ENCODE measurements around the gene BEST1. TPM values are rescaled to one million over a fixed set of nuclear protein-coding genes. Genes with fewer than 3 reads are reported as not detected.

The BEST1 gene
- total RNA-seq, 2 experiments from 2014 or later: 1.9 to 3.1 TPM

Small RNA genes lying within 50 kb of the gene (small RNA-seq; reads per million reads assigned to genes)
- not detected for gene RNU6-1243P

Other genes with a start within 250 kb of the BEST1 start
- 0.19 and 0.23 TPM in 2 replicates for gene MYRF, start 197.7 kb upstream of the BEST1 start, total RNA-seq (2014; rRNA removed; shearing (Covaris generic))
- gene MYRF, start 197.7 kb upstream of the BEST1 start, total RNA-seq (2022): 0.98 and 1.1 TPM in 2 replicates
- 119 and 174 TPM in 2 replicates for gene TMEM258, start 157.8 kb upstream of the BEST1 start, total RNA-seq (2014; rRNA removed; shearing (Covaris generic))
- 173 and 174 TPM in 2 replicates for gene TMEM258, start 157.8 kb upstream of the BEST1 start, total RNA-seq (2022)
- gene FEN1, start 157.4 kb upstream of the BEST1 start, total RNA-seq (2014; rRNA removed; shearing (Covaris generic)): 143 and 153 TPM in 2 replicates
- gene FEN1, start 157.4 kb upstream of the BEST1 start, total RNA-seq (2022): 102 and 123 TPM in 2 replicates
- not detected in 2 replicates for gene FADS1, start 133.3 kb upstream of the BEST1 start, total RNA-seq (2014; rRNA removed; shearing (Covaris generic))
- not detected in 2 replicates for gene FADS1, start 133.3 kb upstream of the BEST1 start, total RNA-seq (2022)
- 0.31 and 0.95 TPM in 2 replicates for gene FADS2, start 122.1 kb upstream of the BEST1 start, total RNA-seq (2014; rRNA removed; shearing (Covaris generic))
- 2.3 and 2.8 TPM in 2 replicates for gene FADS2, start 122.1 kb upstream of the BEST1 start, total RNA-seq (2022)
- gene FADS3, start 58.8 kb upstream of the BEST1 start, total RNA-seq (2014; rRNA removed; shearing (Covaris generic)): 168 and 191 TPM in 2 replicates
- 103 and 143 TPM in 2 replicates for gene FADS3, start 58.8 kb upstream of the BEST1 start, total RNA-seq (2022)
- not detected in 2 replicates for gene RAB3IL1, start 32.8 kb upstream of the BEST1 start, total RNA-seq (2014; rRNA removed; shearing (Covaris generic))
- gene RAB3IL1, start 32.8 kb upstream of the BEST1 start, total RNA-seq (2022): not detected in 2 replicates
- gene FTH1, start 17.3 kb downstream of the BEST1 start, total RNA-seq (2014; rRNA removed; shearing (Covaris generic)): 143 and 153 TPM in 2 replicates
- 185 and 245 TPM in 2 replicates for gene FTH1, start 17.3 kb downstream of the BEST1 start, total RNA-seq (2022)
- 89.1 and 103 TPM in 2 replicates for gene INCENP, start 173.7 kb downstream of the BEST1 start, total RNA-seq (2014; rRNA removed; shearing (Covaris generic))
- gene INCENP, start 173.7 kb downstream of the BEST1 start, total RNA-seq (2022): 183 and 212 TPM in 2 replicates
- not detected in 2 replicates for gene SCGB1D1, start 239.9 kb downstream of the BEST1 start, total RNA-seq (2014; rRNA removed; shearing (Covaris generic))
- gene SCGB1D1, start 239.9 kb downstream of the BEST1 start, total RNA-seq (2022): not detected in 2 replicates

Data from OCI-LY7 (cell line).